WTC11 (cell line): ENCODE data around the gene MANSC1. TPM values are rescaled to one million over a fixed set of nuclear protein-coding genes. Genes with fewer than 3 reads are reported as not detected.

Experiments used
- ATAC-seq: fragments of 200-7000 bp; cut with Tn5 transposase; 2 replicates; pipeline ENCODE4 v1.10.0; 2021; ENCODE audit warnings: mild to moderate bottlenecking, moderate library complexity
- CTCF ChIA-PET: fragments of 300-600 bp; sonication (Branson Sonifier 250); formaldehyde crosslinking; loops from one replicate; lab custom pipeline; 2021; ENCODE audit warnings: antibody characterized with exemption; lab: Charles Lee
- POLR2A ChIA-PET: fragments of 350-600 bp; sonication (Branson Sonifier 250); formaldehyde crosslinking; loops from one replicate; lab custom pipeline; 2021; ENCODE audit warnings: antibody characterized with exemption; lab: Charles Lee
- DNase-seq: peaks from one replicate; pipeline ENCODE4 v3.0.0; 2021; ENCODE audit warnings: low spot score
- H3K27ac Mint-ChIP-seq: 2 replicates; pipeline ENCODE4 v1.8.0; 2021; ENCODE audit warnings: mixed read lengths
- H3K27me3 Mint-ChIP-seq: 2 replicates; pipeline ENCODE4 v1.8.0; 2021; ENCODE audit warnings: low read depth, mild to moderate bottlenecking, moderate library complexity, mixed read lengths
- H3K36me3 Mint-ChIP-seq: 2 replicates; pipeline ENCODE4 v1.8.0; 2021; ENCODE audit warnings: mixed read lengths
- H3K4me1 Mint-ChIP-seq: 2 replicates; pipeline ENCODE4 v1.8.0; 2022; ENCODE audit warnings: mixed read lengths
- H3K4me3 Mint-ChIP-seq: 2 replicates; pipeline ENCODE4 v1.8.0; 2021; ENCODE audit warnings: mild to moderate bottlenecking, moderate library complexity, mixed read lengths
- H3K9me3 Mint-ChIP-seq: 2 replicates; pipeline ENCODE4 v1.8.0; 2021; ENCODE audit warnings: mixed read lengths
- ESRRA ChIP-seq: sonication (generic); formaldehyde crosslinking; IDR thresholded peaks from 2 replicates; pipeline ENCODE4 v1.8.1; 2022; ENCODE audit warnings: mild to moderate bottlenecking, missing genetic modification reagents, borderline replicate concordance
- GABPB1 ChIP-seq: sonication (generic); formaldehyde crosslinking; IDR thresholded peaks from 2 replicates; pipeline ENCODE4 v1.8.1; 2023; ENCODE audit warnings: mild to moderate bottlenecking, missing genetic modification reagents
- GTF2I ChIP-seq: fragments of 250-450 bp; sonication (Bioruptor Pico); conservative IDR thresholded peaks from 2 replicates; pipeline ENCODE4 v1.4.0; 2021; ENCODE audit warnings: mild to moderate bottlenecking
- IRF2 ChIP-seq: sonication (generic); formaldehyde crosslinking; IDR thresholded peaks from 2 replicates; pipeline ENCODE4 v1.8.0; 2022; ENCODE audit warnings: low read depth, missing genetic modification reagents, borderline replicate concordance
- KAT7 ChIP-seq: sonication (generic); formaldehyde crosslinking; IDR thresholded peaks from 2 replicates; pipeline ENCODE4 v1.8.1; 2023; ENCODE audit warnings: missing genetic modification reagents, mild to moderate bottlenecking, borderline replicate concordance
- NFE2L1 ChIP-seq: sonication (generic); formaldehyde crosslinking; IDR thresholded peaks from 2 replicates; pipeline ENCODE4 v1.8.1; 2023; ENCODE audit warnings: missing genetic modification reagents
- NR3C1 ChIP-seq: sonication (generic); formaldehyde crosslinking; conservative IDR thresholded peaks from 2 replicates; pipeline ENCODE4 v1.8.1; 2023; ENCODE audit warnings: low read depth, mild to moderate bottlenecking, missing genetic modification reagents
- PRRX2 ChIP-seq: fragments of 250-450 bp; sonication (Bioruptor Pico); IDR thresholded peaks from 2 replicates; pipeline ENCODE4 v1.8.0; 2021; ENCODE audit warnings: mild to moderate bottlenecking
- RORB ChIP-seq: fragments of 250-450 bp; sonication (Bioruptor Pico); IDR thresholded peaks from 2 replicates; pipeline ENCODE4 v1.9.0; 2021; ENCODE audit warnings: mild to moderate bottlenecking
- ZNF317 ChIP-seq: sonication (generic); formaldehyde crosslinking; IDR thresholded peaks from 2 replicates; pipeline ENCODE4 v1.8.1; 2023; ENCODE audit warnings: low read depth, mild to moderate bottlenecking, moderate library complexity, missing genetic modification reagents, borderline replicate concordance
- ZNF423 ChIP-seq: fragments of 250-450 bp; sonication (Bioruptor Pico); IDR thresholded peaks from 2 replicates; pipeline ENCODE4 v2.1.2; 2022; ENCODE audit warnings: mild to moderate bottlenecking, moderate library complexity
- total RNA-seq: library from RNA; stranded (reverse); gene quantifications from 3 replicates; pipeline ENCODE4 v1.2.3, GENCODE V29; 2021
- TF ChIP-seq, protein P1 (sequence below): fragments of 250-450 bp; sonication (Bioruptor Pico); IDR thresholded peaks from 2 replicates; pipeline ENCODE4 v1.8.0; 2021; ENCODE audit warnings: mild to moderate bottlenecking
- TF ChIP-seq, protein P2 (sequence below): sonication (generic); formaldehyde crosslinking; conservative IDR thresholded peaks from 2 replicates; pipeline ENCODE4 v1.8.1; 2022; ENCODE audit warnings: mild to moderate bottlenecking, missing genetic modification reagents
- TF ChIP-seq, protein P3 (sequence below): sonication (generic); formaldehyde crosslinking; conservative IDR thresholded peaks from 2 replicates; pipeline ENCODE4 v1.8.1; 2023; ENCODE audit warnings: mild to moderate bottlenecking, low read depth, missing genetic modification reagents, moderate library complexity
- TF ChIP-seq, protein P4 (sequence below): sonication (generic); formaldehyde crosslinking; IDR thresholded peaks from 2 replicates; pipeline ENCODE4 v1.8.0; 2023; ENCODE audit warnings: missing genetic modification reagents, mild to moderate bottlenecking, borderline replicate concordance
- TF ChIP-seq, protein P5 (sequence below): sonication (generic); formaldehyde crosslinking; IDR thresholded peaks from 2 replicates; pipeline ENCODE4 v1.8.1; 2023; ENCODE audit warnings: mild to moderate bottlenecking, missing genetic modification reagents
- TF ChIP-seq, protein P6 (sequence below): sonication (generic); formaldehyde crosslinking; IDR thresholded peaks from 2 replicates; pipeline ENCODE4 v1.8.0; 2022; ENCODE audit warnings: mild to moderate bottlenecking, missing genetic modification reagents

Gene MANSC1
- total RNA-seq, 1 experiment from 2014 or later, result 6.8 TPM

DNA sequence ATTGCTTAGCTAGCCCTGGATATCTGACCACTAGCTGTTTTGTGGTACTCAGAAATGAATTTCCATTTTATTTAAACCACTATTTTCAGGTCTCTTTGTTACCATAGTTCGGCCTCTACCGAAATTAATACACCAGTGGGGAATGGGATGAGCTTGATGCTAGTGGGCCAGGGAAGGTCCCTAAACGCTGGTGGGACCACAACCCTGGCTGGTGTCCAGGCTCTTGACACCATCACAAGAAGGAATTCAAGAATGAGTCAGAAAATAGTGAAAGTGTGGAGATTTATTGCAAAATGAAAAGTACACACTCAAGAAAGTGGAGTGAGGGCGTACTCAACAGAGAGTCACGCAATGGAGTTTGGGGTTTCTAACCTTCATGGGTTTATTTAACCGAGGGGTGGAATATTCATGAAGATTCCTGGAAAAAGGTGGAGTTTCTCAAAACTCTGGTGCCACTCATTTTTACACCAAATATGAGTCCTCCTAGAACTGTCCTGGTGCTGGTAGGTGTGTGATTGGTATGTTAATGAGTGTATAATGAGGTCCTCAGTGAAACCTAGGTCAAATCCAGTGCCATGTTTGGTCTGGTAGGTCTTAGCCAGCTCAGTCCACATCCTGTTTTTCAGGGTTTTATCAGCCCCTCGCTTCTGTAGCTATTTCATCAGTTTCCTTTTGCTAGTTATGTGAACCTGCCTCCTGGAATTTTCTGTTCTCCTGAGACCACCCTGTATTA, 44.3 kb downstream of the MANSC1 start:
- Mint-ChIP-seq H3K9me3 (peaks cover 5% of the 10 kb centered on the region), H3K4me3 (no peak overlapping the region), H3K4me1 (no peaks in the 10 kb centered on the region), H3K27ac (no peak overlapping the region), H3K27me3 (no peaks in the 10 kb centered on the region), H3K36me3 (peaks cover 3% of the 10 kb centered on the region; the same call in 1 of the 2 replicates)
- TF ChIP-seq ESRRA (CRISPR knock-in tag), result no peak
- TF ChIP-seq, protein P1, sequence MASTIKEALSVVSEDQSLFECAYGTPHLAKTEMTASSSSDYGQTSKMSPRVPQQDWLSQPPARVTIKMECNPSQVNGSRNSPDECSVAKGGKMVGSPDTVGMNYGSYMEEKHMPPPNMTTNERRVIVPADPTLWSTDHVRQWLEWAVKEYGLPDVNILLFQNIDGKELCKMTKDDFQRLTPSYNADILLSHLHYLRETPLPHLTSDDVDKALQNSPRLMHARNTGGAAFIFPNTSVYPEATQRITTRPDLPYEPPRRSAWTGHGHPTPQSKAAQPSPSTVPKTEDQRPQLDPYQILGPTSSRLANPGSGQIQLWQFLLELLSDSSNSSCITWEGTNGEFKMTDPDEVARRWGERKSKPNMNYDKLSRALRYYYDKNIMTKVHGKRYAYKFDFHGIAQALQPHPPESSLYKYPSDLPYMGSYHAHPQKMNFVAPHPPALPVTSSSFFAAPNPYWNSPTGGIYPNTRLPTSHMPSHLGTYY (CRISPR knock-in tag), result no peak
- no peak for TF ChIP-seq GTF2I
- TF ChIP-seq, protein P2, sequence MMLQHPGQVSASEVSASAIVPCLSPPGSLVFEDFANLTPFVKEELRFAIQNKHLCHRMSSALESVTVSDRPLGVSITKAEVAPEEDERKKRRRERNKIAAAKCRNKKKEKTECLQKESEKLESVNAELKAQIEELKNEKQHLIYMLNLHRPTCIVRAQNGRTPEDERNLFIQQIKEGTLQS (CRISPR knock-in tag), result no peak
- TF ChIP-seq, protein P3, sequence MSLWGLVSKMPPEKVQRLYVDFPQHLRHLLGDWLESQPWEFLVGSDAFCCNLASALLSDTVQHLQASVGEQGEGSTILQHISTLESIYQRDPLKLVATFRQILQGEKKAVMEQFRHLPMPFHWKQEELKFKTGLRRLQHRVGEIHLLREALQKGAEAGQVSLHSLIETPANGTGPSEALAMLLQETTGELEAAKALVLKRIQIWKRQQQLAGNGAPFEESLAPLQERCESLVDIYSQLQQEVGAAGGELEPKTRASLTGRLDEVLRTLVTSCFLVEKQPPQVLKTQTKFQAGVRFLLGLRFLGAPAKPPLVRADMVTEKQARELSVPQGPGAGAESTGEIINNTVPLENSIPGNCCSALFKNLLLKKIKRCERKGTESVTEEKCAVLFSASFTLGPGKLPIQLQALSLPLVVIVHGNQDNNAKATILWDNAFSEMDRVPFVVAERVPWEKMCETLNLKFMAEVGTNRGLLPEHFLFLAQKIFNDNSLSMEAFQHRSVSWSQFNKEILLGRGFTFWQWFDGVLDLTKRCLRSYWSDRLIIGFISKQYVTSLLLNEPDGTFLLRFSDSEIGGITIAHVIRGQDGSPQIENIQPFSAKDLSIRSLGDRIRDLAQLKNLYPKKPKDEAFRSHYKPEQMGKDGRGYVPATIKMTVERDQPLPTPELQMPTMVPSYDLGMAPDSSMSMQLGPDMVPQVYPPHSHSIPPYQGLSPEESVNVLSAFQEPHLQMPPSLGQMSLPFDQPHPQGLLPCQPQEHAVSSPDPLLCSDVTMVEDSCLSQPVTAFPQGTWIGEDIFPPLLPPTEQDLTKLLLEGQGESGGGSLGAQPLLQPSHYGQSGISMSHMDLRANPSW (CRISPR knock-in tag), result no peak
- TF ChIP-seq, protein P4, sequence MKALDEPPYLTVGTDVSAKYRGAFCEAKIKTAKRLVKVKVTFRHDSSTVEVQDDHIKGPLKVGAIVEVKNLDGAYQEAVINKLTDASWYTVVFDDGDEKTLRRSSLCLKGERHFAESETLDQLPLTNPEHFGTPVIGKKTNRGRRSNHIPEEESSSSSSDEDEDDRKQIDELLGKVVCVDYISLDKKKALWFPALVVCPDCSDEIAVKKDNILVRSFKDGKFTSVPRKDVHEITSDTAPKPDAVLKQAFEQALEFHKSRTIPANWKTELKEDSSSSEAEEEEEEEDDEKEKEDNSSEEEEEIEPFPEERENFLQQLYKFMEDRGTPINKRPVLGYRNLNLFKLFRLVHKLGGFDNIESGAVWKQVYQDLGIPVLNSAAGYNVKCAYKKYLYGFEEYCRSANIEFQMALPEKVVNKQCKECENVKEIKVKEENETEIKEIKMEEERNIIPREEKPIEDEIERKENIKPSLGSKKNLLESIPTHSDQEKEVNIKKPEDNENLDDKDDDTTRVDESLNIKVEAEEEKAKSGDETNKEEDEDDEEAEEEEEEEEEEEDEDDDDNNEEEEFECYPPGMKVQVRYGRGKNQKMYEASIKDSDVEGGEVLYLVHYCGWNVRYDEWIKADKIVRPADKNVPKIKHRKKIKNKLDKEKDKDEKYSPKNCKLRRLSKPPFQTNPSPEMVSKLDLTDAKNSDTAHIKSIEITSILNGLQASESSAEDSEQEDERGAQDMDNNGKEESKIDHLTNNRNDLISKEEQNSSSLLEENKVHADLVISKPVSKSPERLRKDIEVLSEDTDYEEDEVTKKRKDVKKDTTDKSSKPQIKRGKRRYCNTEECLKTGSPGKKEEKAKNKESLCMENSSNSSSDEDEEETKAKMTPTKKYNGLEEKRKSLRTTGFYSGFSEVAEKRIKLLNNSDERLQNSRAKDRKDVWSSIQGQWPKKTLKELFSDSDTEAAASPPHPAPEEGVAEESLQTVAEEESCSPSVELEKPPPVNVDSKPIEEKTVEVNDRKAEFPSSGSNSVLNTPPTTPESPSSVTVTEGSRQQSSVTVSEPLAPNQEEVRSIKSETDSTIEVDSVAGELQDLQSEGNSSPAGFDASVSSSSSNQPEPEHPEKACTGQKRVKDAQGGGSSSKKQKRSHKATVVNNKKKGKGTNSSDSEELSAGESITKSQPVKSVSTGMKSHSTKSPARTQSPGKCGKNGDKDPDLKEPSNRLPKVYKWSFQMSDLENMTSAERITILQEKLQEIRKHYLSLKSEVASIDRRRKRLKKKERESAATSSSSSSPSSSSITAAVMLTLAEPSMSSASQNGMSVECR (CRISPR knock-in tag), result no peak
- no peak for TF ChIP-seq ZNF423
- no peak for TF ChIP-seq ZNF317 (CRISPR knock-in tag)
- no peak for TF ChIP-seq NR3C1 (CRISPR knock-in tag)
- TF ChIP-seq KAT7 (CRISPR knock-in tag), result no peak
- no peak for TF ChIP-seq GABPB1 (CRISPR knock-in tag)
- TF ChIP-seq, protein P5, sequence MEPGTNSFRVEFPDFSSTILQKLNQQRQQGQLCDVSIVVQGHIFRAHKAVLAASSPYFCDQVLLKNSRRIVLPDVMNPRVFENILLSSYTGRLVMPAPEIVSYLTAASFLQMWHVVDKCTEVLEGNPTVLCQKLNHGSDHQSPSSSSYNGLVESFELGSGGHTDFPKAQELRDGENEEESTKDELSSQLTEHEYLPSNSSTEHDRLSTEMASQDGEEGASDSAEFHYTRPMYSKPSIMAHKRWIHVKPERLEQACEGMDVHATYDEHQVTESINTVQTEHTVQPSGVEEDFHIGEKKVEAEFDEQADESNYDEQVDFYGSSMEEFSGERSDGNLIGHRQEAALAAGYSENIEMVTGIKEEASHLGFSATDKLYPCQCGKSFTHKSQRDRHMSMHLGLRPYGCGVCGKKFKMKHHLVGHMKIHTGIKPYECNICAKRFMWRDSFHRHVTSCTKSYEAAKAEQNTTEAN (CRISPR knock-in tag), result no peak
- no peak for TF ChIP-seq IRF2 (CRISPR knock-in tag)
- no peak for TF ChIP-seq PRRX2
- TF ChIP-seq, protein P6, sequence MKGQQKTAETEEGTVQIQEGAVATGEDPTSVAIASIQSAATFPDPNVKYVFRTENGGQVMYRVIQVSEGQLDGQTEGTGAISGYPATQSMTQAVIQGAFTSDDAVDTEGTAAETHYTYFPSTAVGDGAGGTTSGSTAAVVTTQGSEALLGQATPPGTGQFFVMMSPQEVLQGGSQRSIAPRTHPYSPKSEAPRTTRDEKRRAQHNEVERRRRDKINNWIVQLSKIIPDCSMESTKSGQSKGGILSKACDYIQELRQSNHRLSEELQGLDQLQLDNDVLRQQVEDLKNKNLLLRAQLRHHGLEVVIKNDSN (CRISPR knock-in tag), result no peak
- no peak for TF ChIP-seq RORB (CRISPR knock-in tag)
- TF ChIP-seq NFE2L1 (CRISPR knock-in tag), result no peak
- no peak for DNase-seq
- no peak for ATAC-seq
- ChIA-PET CTCF (no interaction called here), POLR2A (interaction anchor here (0.8 kb wide), 1 partner anchor 621 kb away, joined by 3 read pairs; no protein-coding TSS in a partner anchor)
